Measurements from ENCODE around the gene MUC6. TPM values are rescaled to one million over a fixed set of nuclear protein-coding genes. Genes with fewer than 3 reads are reported as not detected.

MUC6 gene
- total RNA-seq, 1 donor from 2014 or later, result not detected

GRCh38 chr11:1071571-1072115, 35.1 kb upstream of the MUC6 start:
- Mint-ChIP-seq H3K36me3 (ENCODE audit: low read depth) (no peaks in the 10 kb centered on the region), H3K9me3 (ENCODE audit: low read depth) (no peaks in the 10 kb centered on the region), H3K27ac (ENCODE audit: unreplicated experiment) (no peak overlapping the region), H3K4me3 (ENCODE audit: unreplicated experiment) (no peak overlapping the region), H3K27me3 (ENCODE audit: low read depth) (peaks cover 17% of the 10 kb centered on the region), H3K4me1 (ENCODE audit: low read depth) (no peaks in the 10 kb centered on the region)
- TF ChIP-seq CTCF (IDR thresholded peaks at IDR 0.05), result no peak
- peak; percentile 84 for DNase-seq (ENCODE audit: low spot score)

- Mint-ChIP-seq H3K9me3 (ENCODE audit: low read depth) (no peaks in the 10 kb centered on the region), H3K4me1 (ENCODE audit: low read depth) (no peaks in the 10 kb centered on the region), H3K4me3 (ENCODE audit: unreplicated experiment) (no peak overlapping the region), H3K27me3 (ENCODE audit: low read depth) (peaks cover 20% of the 10 kb centered on the region), H3K36me3 (ENCODE audit: low read depth) (no peaks in the 10 kb centered on the region), H3K27ac (ENCODE audit: unreplicated experiment) (no peak overlapping the region)
- no peak for DNase-seq (ENCODE audit: low spot score)
- TF ChIP-seq CTCF (IDR thresholded peaks at IDR 0.05), result no peak
These were observed 34.3 kb upstream of the MUC6 start for GRCh38 chr11:1070594-1071462.

GRCh38 chr11:1069740-1070139, 33.2 kb upstream of the MUC6 start:
- no peak overlapping the region for H3K27ac Mint-ChIP-seq (ENCODE audit: unreplicated experiment)
- no peaks in the 10 kb centered on the region for H3K4me1 Mint-ChIP-seq (ENCODE audit: low read depth)
- no peak for DNase-seq (ENCODE audit: low spot score)
- TF ChIP-seq CTCF (IDR thresholded peaks at IDR 0.05), result no peak
- H3K9me3 Mint-ChIP-seq (ENCODE audit: low read depth), result no peaks in the 10 kb centered on the region
- no peaks in the 10 kb centered on the region for H3K36me3 Mint-ChIP-seq (ENCODE audit: low read depth)
- peaks cover 21% of the 10 kb centered on the region for H3K27me3 Mint-ChIP-seq (ENCODE audit: low read depth)
- no peak overlapping the region for H3K4me3 Mint-ChIP-seq (ENCODE audit: unreplicated experiment)

GRCh38 chr11:1067812-1068496, 31.4 kb upstream of the MUC6 start:
- no peak overlapping the region for H3K4me3 Mint-ChIP-seq (ENCODE audit: unreplicated experiment)
- H3K4me1 Mint-ChIP-seq (ENCODE audit: low read depth), result no peaks in the 10 kb centered on the region
- no peak for DNase-seq (ENCODE audit: low spot score)
- no peak for TF ChIP-seq CTCF (IDR thresholded peaks at IDR 0.05)
- H3K36me3 Mint-ChIP-seq (ENCODE audit: low read depth), result no peaks in the 10 kb centered on the region
- peaks cover 5% of the 10 kb centered on the region for H3K9me3 Mint-ChIP-seq (ENCODE audit: low read depth)
- no peak overlapping the region for H3K27ac Mint-ChIP-seq (ENCODE audit: unreplicated experiment)
- peaks cover 29% of the 10 kb centered on the region for H3K27me3 Mint-ChIP-seq (ENCODE audit: low read depth)

GRCh38 chr11:1064167-1064566, 27.6 kb upstream of the MUC6 start:
- H3K27ac Mint-ChIP-seq (ENCODE audit: unreplicated experiment), result no peak overlapping the region
- peaks cover 35% of the 10 kb centered on the region for H3K27me3 Mint-ChIP-seq (ENCODE audit: low read depth)
- DNase-seq (ENCODE audit: low spot score), result no peak
- H3K9me3 Mint-ChIP-seq (ENCODE audit: low read depth), result peaks cover 17% of the 10 kb centered on the region
- TF ChIP-seq CTCF (IDR thresholded peaks at IDR 0.05), result no peak
- peaks cover 7% of the 10 kb centered on the region for H3K36me3 Mint-ChIP-seq (ENCODE audit: low read depth)
- H3K4me1 Mint-ChIP-seq (ENCODE audit: low read depth), result peaks cover 9% of the 10 kb centered on the region
- no peak overlapping the region for H3K4me3 Mint-ChIP-seq (ENCODE audit: unreplicated experiment)

All from chondrocyte (in vitro differentiated cells).